Posterior vena cava (tissue), 2 donors: ENCODE results near the gene PRMT7. TPM values are rescaled to one million over a fixed set of nuclear protein-coding genes. Genes with fewer than 3 reads are reported as not detected.

Experiments
- DNase-seq: peaks from one replicate; pipeline ENCODE4 v3.0.0-alpha.2; 2020; ENCODE audit warnings: low spot score
- intact Hi-C, 2 donors: fragments of 100-400 bp; cut with DNase I; formaldehyde crosslinking; loops; one replicate each; pipeline versions ENCODE4 v1.14.1 to v1.14.2; 2022 to 2023
- total RNA-seq, 2 donors: library from RNA; stranded (reverse); fragmentation: NEBNext Ultra II Directional; extraction: Animal tissue kit (Norgen Biotek cat#: 25700); gene quantifications; one replicate each; pipeline ENCODE4 v1.2.1, GENCODE V29; 2021
- donor health status: DM: yes; HTN: yes; CAD: no.
- donor health status: DM: yes; HTN: yes; CAD: no.

PRMT7 gene
- total RNA-seq, 2 donors from 2014 or later, result 18.1 to 22.9 TPM

DNA sequence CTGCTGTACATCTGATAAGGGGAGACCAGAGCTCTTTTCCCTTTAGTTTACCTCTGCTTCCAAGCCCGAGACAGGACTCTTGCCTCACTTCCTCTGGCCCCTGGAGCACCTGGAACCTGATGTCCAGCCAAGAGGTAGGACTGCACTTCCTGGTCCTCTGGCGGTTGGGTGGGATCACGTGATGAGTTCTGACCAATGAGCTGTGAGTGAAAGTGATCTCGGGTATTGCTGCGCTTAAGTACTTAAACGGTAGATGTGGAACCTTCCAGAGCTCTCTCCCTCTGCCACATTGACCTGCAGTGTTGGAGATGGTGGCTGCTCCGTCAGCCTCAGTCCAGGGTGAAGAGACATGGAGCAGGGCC lies 70.5 kb downstream of the PRMT7 start:
- DNase-seq, result no peak
- intact Hi-C loops, result loop anchor here in 1 of 2 donors (10.0 kb wide), 1 partner anchor 1097 kb away; no protein-coding TSS in a partner anchor

DNA sequence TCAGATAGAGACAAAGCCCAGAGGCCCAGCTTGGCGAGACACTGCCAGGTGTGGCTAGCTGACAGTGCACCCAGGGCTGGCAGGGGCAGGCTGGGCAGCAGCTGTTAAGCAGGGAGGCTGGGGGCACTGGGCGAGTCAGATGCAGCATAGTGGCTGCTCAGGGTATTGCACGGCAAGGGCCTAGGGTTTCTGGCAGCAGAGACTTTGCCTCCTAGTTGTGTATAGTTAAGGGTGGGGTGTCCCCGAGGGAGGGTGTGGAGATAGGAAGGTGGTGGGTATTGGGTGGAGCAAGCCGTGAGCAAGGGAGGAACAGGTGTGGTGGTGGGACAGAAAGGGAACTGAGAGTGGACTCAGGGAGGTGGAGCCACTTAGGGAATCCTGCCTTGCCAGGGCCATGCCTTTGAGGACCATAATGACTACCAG lies 71.5 kb downstream of the PRMT7 start:
- intact Hi-C loops, result loop anchor here in 1 of 2 donors (10.0 kb wide), 1 partner anchor 1098 kb away; no protein-coding TSS in a partner anchor
- no peak for DNase-seq

DNA sequence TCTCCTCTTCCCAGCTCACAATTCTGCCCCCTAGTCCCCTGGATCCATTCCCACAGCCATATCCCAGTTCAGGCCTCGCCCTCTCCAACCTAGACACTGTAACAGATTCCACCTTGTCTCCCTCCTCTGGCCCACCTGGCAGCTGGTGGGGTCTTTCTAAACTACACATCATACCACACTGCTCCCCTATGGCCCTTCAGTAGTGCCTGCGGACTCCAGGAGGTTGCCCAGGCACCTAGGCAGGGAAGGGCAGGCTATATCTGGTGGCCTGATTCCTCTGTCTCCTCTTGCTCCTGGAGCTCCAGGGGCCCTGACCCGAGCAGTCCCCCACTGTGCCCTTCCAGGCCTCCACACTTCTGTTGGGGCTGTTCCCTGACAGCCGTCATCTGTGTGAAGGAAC lies 73.0 kb downstream of the PRMT7 start:
- DNase-seq, result no peak
- intact Hi-C loops, result loop anchor here in 1 of 2 donors (10.0 kb wide), 1 partner anchor 1099 kb away; no protein-coding TSS in a partner anchor

DNA sequence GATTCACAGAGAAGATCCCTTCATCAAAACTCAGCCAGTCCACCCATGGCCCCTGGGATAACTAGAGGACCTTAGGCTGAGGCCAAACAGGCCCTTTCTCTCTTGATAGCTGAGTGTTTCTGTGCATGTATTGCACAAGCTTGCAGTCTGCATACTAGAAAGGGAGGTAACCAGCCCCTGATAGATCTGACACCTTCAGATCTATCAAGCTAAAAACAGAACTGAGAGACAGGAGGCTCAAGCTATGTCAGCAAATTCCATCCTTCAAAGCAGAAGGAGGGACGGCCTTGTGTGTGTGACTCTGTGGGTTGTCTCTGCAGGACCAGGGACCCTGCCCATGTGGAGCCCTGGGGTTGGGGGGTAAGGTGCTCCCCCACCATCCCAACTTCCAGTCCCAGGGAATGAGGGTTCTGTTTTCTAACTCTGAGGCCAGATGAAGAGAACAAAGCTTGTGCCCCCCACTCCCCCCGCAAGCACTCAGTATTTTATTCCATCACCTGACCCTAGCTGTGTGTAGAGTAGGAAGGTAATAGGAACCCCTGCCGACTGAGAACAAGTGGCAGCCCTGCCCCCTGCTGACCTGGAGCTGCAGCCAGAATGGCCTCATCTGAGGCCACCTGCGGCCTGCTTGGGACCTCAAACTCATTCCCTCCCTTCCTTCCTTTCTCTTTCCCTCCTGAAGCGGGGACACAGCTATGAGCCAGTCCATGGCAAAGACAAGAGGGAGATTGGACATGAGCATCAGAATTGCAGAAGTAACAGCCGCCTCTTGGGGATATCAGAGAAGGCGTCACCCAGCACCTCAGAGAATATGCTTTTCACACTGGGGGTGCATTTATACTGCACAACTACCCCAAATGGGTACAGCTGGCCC lies 73.7 kb downstream of the PRMT7 start:
- DNase-seq, result no peak
- intact Hi-C loops, result loop anchor here in 1 of 2 donors (10.0 kb wide), 1 partner anchor 1100 kb away; no protein-coding TSS in a partner anchor

DNA sequence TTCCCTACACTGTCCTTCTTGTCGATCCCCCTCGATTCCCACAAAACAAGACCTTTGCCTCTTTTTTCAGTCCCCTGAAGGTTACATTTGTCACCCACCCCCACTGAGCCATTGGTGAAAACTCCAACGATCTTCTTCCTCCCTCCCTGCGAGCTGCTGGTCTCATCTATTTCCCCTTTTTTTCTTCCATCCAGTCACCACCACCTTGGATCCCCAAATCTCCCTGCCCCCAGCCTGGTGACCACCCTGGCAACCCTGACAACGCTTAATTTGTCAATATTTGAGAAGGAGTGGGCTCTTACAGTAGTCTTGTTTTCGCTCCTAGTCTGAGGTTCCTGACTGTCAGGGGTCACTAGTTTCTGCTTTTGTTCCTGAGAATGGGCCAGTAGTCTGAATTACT lies 74.6 kb downstream of the PRMT7 start:
- intact Hi-C loops, result loop anchor here in 1 of 2 donors (10.0 kb wide), 1 partner anchor 1101 kb away; no protein-coding TSS in a partner anchor
- DNase-seq, result no peak

DNA sequence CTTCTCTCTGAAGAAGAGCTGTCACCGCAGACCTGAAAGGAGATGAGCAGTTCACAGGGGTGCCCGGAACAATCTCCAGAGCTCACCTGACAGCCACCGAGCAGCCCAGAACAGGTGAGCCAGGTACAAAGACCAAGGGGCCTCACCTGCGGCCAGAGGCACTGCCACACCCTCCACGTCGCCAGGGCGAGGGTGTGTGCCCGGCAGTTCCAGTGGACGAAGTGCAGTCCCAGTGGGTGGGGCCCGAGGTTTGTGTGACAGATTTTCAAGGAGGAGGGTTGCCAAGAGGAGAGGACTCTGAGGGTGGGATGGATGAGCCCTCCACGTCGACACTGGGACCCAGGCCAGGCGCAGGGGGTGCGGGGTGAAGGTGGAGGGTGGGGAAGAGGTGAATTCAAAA lies 75.8 kb downstream of the PRMT7 start:
- intact Hi-C loops, result loop anchor here in 1 of 2 donors (10.0 kb wide), 1 partner anchor 1102 kb away; no protein-coding TSS in a partner anchor
- DNase-seq, result no peak

DNA sequence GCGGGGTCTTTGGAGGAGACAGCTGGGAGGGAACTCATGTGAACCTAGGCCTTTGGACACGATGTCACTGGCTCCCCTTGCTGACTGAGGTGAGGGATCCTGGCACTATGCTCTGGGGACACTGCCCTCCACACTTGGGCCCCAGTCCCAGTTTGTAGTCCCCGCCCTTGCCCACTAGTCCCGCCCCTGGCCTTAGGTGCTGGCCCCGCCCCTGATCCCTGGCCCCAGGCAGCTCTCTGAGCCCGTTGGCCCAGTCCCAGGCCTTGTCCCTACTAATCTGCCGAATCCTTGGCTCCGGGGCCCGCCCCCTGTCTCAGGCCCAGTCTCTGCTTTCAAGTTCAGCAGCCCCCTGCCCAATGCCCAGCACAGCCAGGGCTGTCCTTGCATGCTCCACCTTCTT lies 76.5 kb downstream of the PRMT7 start:
- intact Hi-C loops, result loop anchor here in 1 of 2 donors (10.0 kb wide), 1 partner anchor 1102 kb away; no protein-coding TSS in a partner anchor

DNA sequence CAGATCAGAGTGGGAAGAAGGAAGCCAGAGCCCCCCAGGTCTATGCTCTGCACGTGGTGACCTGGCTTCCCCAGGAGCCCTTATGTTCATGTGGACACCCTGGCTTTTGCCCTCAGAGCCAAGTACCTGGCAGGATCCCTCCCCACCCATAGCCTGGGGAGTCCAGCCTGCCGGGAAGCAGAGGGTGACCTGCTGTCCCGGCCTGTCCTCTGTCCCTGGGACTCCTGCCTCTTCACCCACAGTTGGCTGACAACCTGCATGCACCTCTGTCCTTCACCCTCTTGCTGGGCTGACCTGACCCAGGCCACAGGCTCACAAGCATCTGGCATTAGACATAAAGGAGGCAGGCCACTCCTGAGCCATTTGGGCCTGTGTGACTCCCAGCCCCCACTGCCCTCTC lies 77.3 kb downstream of the PRMT7 start:
- no peak for DNase-seq
- intact Hi-C loops, result loop anchor here in 1 of 2 donors (10.0 kb wide), 1 partner anchor 1103 kb away; no protein-coding TSS in a partner anchor

More for the DNA sequence above, 76.5 kb downstream of the PRMT7 start:
- DNase-seq, result no peak

DNA sequence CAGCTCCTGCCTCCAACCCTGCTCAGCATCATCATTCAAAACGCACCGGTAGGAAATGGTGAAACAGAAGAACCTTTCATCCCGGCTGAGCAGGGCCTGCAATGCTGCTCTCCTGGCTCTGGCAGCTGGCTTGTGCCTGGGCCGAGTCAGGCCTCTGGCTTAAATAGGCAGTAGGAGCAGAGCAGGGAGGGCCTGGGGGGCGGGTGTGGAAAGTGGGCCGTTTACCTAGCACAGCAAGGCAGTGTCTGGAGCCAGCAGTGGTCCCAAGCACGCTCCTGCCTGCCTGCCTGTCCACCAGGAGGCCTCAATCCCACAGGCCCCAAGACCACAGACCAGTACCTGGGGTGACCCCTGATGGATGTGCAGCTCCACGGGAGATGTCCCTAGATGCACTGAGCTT lies 78.2 kb downstream of the PRMT7 start:
- DNase-seq, result no peak
- intact Hi-C loops, result loop anchor here in 1 of 2 donors (10.0 kb wide), 1 partner anchor 1104 kb away; no protein-coding TSS in a partner anchor

DNA sequence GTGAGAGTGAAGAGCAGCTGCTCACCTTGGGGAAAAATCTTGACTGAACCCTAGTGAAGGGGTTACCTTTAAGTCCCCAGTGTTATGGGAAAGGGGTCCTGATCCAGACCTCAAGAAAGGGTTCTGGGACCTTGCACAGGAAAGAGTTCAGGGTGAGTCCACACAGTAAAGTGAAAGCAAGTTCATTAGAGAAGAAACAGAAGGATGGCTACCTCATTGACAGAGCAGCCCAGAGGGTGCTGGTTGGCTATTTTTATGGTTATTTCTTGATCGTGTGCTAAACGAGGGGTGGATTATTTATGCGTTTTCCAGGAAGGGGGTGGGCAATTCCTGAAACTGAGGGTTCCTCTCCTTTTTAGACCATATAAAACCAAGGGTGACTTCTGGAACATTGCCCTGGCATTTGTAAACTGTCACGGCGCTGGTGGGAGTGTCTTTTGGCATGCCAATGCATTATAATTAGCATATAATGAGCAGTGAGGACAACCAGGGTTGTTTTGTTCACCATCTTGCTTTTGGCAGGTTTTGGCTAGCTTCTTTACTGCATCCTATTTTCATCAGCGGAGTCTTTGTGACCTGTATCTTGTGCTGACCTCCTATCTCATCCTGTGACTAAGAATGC lies 79.0 kb downstream of the PRMT7 start:
- intact Hi-C loops, result loop anchor here in 1 of 2 donors (10.0 kb wide), 1 partner anchor 1105 kb away; no protein-coding TSS in a partner anchor
- no peak for DNase-seq

DNA sequence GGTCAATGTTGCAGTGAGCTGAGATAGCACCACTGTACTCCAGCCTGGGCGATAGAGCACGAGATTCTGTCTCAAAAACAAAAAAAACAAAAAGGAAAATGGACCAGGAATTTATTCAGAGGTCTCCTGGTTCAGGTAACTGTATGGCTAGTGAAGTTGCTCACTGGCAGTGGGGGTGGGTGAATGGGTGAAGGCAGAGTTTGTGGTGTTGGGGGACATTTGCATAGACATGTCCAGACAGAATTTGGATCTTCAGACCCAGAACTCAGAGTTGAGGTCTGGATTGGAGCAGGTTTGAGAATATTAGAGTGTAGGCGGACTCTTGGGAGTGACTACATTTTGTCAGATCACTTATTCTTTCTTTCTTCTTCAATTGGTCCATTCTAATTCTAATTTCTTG lies 82.5 kb downstream of the PRMT7 start:
- no peak for DNase-seq
- intact Hi-C loops, result no loop called here

DNA sequence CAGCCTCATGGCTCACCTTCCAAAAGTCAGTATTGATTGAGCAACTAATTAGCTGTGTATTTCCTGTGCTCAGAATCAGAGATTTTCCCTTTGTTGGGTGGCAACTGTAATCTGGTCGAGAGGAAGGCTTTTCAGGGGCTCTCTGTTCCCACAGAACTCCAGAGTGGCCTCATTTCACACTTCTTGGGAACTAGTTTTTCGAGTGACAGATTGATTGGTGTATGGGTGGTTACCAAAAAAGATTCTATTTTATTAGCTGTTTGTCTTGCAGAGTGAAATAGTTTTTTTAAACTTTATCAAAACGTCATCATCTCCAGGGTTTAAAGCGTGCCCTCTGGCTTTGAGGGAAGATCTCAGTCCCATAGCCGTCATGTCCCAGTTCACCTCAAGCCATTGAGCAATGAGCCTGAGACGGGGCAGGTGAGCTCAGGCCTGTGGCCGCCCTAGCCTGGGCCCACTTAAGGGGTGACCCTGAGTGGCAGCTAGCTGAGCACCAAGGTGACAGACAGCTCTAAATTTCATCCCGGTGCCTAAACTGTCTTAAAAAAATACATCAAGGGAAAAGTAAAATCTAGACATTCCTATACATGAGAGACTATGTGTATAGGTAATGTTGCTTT lies 84.5 kb downstream of the PRMT7 start:
- intact Hi-C loops, result loop anchor here in 1 of 2 donors (5.0 kb wide), 1 partner anchor 112 kb away; no protein-coding TSS in a partner anchor
- no peak for DNase-seq

DNA sequence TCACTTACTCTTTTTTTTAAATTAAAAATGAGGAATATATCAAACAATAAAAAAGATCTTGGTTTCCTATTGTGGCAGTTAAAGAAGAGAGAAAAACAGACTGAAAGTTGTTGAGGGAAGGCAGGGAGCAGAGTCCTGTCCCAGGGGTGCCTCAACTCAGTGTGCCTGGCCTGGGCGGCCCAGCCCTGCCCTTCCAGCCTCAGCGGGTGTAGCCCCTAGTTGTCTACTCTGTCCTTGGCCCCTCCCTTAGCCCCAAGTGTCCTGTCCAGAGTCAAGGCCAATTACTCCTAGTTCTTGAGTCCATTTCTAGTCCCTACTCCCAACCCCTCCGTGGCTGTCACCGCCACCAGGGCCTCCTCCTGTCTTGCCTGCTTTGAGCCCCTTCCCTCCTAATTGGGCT lies 85.0 kb downstream of the PRMT7 start:
- intact Hi-C loops, result loop anchor here in 1 of 2 donors (5.0 kb wide), 1 partner anchor 111 kb away; no protein-coding TSS in a partner anchor
- no peak for DNase-seq

DNA sequence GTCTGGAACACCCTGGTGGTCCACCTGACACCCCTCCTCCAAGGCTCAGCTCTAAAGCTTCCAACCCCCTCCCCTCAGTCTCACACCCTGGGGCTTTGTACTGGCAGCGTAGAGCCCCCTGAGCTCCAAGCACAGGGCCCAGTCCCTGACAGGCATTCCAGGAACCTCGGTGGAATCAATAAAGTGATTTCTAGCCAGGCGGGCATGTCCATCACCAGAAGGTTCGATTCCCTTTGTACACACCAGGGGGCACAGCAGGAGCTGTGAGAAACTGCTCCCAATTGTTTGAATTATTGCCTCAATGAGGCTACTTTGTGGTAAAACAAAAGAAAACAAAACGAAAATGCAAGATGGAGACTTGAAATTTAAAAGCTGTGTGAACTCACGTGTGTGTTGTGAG lies 85.7 kb downstream of the PRMT7 start:
- intact Hi-C loops, result loop anchor here in 1 of 2 donors (5.0 kb wide), 1 partner anchor 111 kb away; no protein-coding TSS in a partner anchor
- no peak for DNase-seq

DNA sequence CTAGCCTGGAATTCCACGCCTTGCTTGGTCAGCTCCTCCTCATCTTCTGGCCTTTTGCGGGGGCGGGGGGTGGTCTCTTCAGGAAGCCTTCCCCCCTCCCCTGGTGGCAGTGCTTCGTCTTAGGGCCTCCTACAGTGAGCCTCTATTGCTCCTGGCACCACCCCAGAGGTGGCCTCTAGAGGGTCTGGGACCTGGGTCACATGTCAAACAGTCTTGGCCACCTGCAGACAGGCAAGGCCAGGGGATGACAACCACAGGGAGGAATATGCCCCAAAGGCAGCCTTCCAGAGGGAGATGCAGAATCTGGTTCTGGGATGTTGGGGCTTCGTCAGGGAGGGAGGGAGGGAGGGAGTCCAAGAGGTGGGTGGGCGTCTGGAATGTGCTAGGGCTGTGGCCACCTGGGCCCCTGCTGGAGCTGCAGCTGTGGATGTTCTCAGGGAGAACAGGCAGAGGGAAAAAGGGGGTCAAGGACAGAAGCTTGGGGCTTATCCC lies 86.9 kb downstream of the PRMT7 start:
- DNase-seq, result no peak
- intact Hi-C loops, result loop anchor here in 1 of 2 donors (5.0 kb wide), 1 partner anchor 110 kb away; no protein-coding TSS in a partner anchor

DNA sequence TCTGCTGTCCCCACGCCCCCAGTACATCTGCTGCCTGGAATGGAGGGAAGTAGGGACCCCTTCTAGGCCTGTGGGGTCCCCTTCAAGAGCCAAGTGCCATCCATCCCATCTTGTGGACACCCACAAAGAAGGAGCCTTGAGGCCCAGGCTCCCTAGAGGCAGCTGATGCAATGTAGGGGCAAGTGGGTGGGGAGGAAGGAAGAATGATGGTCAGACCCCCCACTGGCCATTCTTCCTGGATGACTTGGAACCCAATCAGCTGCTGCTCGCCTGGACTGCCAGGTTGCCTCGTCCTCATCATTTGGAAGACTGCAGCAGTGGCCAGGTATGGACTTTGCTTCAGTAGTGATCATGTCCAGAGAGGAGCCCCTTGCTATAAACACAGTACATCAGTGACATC lies 88.6 kb downstream of the PRMT7 start:
- DNase-seq, result peak; percentile 10
- intact Hi-C loops, result loop anchor here in 1 of 2 donors (5.0 kb wide), 1 partner anchor 108 kb away; no protein-coding TSS in a partner anchor

DNA sequence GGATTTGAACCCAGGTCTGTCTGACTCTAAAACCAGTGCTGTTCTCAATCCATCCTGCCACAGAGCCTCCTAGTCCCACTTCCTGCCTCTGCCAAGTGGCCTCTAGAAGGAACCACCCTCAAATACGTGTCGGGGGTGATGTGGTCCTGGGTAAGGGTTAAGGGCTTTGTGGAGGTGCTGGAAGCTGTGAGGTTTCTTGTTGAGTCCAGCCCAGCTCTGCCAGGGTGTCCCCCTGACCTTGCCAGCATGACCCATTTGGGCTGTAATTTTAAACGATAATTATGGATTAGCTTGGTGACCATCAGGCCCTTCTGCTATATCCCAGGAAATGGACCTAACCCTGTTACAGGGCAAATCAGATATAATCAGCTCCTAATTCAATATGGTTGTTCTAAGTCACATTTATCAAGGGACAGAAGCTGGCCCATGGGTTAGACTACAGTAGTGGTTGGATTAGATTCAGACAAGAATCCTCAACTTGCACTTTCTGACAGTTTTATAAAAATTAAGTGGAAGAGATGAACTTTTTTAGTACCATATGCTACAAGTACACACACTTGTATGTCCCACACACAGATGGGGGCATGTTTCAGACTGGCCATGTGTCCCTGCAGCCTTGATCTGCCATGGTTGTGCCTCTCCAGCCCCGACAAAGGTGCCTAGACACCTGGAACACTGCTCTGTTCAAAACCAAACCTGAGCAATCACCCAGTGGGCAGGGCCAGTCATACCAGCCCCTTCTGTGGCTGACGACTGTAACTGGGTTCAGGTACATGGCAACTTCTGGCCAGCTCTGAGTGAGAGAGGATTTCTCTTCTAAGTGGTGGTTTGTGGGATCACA lies 89.5 kb downstream of the PRMT7 start:
- peak; percentile 53 for DNase-seq
- intact Hi-C loops, result no loop called here

DNA sequence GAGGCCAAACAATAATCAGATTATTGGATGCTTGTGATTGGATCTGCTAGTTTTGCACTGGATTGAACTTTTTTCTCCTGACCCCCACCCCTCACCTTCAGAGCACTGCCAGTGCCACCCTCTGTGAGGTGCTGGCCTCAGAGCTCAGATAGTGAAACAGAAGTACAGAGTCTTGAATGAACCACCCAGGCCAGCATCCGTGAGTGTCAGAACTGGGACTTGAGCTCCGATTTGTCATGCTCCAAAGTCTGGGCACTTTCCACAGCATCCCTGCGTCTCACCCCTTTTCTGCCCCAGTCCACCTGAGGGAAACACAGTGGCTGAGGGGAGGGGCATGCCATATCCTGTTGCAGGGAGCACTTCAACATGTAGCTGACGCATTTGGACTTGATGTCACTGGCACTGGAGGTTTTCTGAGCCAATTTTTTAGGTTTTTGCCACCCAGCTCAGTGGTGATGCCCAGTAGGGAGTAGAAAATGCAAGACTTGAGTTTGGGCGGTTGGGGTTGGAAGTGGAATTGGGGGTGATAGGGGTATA lies 90.2 kb downstream of the PRMT7 start:
- intact Hi-C loops, result no loop called here
- DNase-seq, result peak; percentile 46
